Esophagus squamous epithelium (tissue), 5 donors: ENCODE results near the gene SCML1. TPM values are rescaled to one million over a fixed set of nuclear protein-coding genes. Genes with fewer than 3 reads are reported as not detected.

Experiments used
- DNase-seq: peaks from one replicate; lab custom pipeline; 2025; lab: John Stamatoyannopoulos, UW
- H3K27ac ChIP-seq, 4 donors: fragments of 200-600 bp; sonication (generic); one replicate each; pipeline ENCODE4 v1.5.1; 2016 to 2019; ENCODE audit warnings: mild to moderate bottlenecking in 1 of 4
- H3K27me3 ChIP-seq, 4 donors: fragments of 200-600 bp; sonication (generic); 1 replicate in 3 of 4; 2 replicates in 1 of 4; pipeline versions ENCODE4 v1.5.1 to v1.6.0; 2017 to 2021; ENCODE audit warnings: antibody characterized with exemption in 1 of 4
- H3K36me3 ChIP-seq, 3 donors: fragments of 200-600 bp; sonication (generic); one replicate each; pipeline ENCODE4 v1.5.1; 2016 to 2019
- H3K4me1 ChIP-seq, 3 donors: fragments of 200-600 bp; sonication (generic); one replicate each; pipeline ENCODE4 v1.5.1; 2017 to 2019
- H3K4me3 ChIP-seq, 4 donors: fragments of 200-600 bp; sonication (generic); 1 replicate in 3 of 4; 2 replicates in 1 of 4; pipeline ENCODE4 v1.5.1; 2016 to 2019; ENCODE audit warnings: mild to moderate bottlenecking in 2 of 4, moderate library complexity in 1 of 4
- H3K9me3 ChIP-seq, 3 donors: fragments of 200-600 bp; sonication (generic); one replicate each; pipeline ENCODE4 v1.5.1; 2016 to 2019
- POLR2A ChIP-seq, 4 donors: fragments of 450-650 bp; IDR thresholded peaks; one replicate each; pipeline ENCODE4 v1.6.1; 2017; ENCODE audit warnings: antibody characterized with exemption in 4 of 4, mild to moderate bottlenecking in 4 of 4, moderate library complexity in 3 of 4
- WGBS, 2 donors: methylation state at CpG; one replicate each; pipeline ENCODE4 v1.1.5; 2018; 5-methylcytosine and 5-hydroxymethylcytosine counted together
- intact Hi-C: fragments of 100-400 bp; cut with DNase I; formaldehyde crosslinking; loops from one replicate; pipeline ENCODE4 v1.15.0; 2022
- total RNA-seq, 4 donors: library from RNA; depleted of rRNA; stranded (reverse); fragments of >200 nt; gene quantifications; one replicate each; pipeline ENCODE4 v1.1.0, GENCODE V29; 2016
- TF ChIP-seq, protein P1 (sequence below), 6 experiments: fragments of 450-650 bp in 4 of 6; fragments of 200-600 bp in 2 of 6; sonication (generic) in 2 of 6; IDR thresholded peaks; one replicate each; pipeline ENCODE4 v1.5.1; 2016 to 2019; ENCODE audit warnings: antibody characterized with exemption in 6 of 6, mild to moderate bottlenecking in 4 of 6, moderate library complexity in 4 of 6
- donor health status: DM: yes; HTN: yes; CAD: no.

SCML1 gene
- total RNA-seq, 4 donors from 2014 or later, result 2.6 to 11.8 (median 7.5) TPM

DNA sequence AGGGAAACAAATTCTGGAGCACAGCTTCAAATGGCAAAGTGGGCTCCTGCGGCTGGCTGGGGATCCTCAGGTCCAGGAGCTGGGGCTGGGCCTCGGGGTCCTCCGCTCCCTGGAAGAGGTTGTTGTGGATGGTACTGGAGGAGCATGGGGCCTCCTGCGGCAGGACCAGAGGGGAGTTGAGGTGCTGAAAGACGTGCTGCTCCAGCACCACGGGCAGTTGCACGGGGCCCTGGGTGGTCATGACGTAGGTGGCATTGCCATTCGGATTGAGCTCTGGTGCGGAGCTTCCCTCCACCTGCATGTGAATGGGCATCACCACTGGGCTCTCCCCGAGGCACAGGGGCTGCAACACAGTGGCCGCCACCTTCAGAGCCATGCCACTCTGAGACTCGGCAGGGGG, 64.1 kb downstream of the SCML1 start:
- WGBS, 2 donors, result 90% methylated on average over 10 of the region's 13 CpGs; no CpG with 5 or more reads in 1 of the 2 donors

DNA sequence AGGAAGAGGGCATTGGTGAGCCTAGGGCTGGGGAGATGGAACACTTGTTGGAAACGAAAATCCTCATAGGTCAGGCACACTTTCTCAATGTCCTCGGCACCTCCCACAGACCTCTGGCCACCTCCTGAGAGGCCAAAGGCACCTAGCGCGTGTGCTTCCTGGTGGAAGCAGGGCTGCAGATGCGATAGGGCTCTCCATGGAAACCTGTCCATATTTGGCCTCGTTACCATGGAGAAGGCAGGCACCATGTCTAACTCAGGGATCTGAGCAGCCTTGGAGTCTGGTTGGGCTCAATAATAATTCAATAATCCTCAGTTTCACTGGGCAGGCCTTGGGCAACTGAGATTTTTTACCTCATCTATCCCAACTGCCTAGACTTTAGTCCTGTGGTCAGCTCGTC, 65.5 kb downstream of the SCML1 start:
- TF ChIP-seq POLR2A (IDR thresholded peaks at IDR 0.05), result no peak
- TF ChIP-seq, protein P1, sequence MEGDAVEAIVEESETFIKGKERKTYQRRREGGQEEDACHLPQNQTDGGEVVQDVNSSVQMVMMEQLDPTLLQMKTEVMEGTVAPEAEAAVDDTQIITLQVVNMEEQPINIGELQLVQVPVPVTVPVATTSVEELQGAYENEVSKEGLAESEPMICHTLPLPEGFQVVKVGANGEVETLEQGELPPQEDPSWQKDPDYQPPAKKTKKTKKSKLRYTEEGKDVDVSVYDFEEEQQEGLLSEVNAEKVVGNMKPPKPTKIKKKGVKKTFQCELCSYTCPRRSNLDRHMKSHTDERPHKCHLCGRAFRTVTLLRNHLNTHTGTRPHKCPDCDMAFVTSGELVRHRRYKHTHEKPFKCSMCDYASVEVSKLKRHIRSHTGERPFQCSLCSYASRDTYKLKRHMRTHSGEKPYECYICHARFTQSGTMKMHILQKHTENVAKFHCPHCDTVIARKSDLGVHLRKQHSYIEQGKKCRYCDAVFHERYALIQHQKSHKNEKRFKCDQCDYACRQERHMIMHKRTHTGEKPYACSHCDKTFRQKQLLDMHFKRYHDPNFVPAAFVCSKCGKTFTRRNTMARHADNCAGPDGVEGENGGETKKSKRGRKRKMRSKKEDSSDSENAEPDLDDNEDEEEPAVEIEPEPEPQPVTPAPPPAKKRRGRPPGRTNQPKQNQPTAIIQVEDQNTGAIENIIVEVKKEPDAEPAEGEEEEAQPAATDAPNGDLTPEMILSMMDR (IDR thresholded peaks at IDR 0.05), result no peak
- Histone ChIP-seq H3K36me3 (no peaks in the 10 kb centered on the region), H3K4me1 (no peaks in the 10 kb centered on the region), H3K27me3 (no peaks in the 10 kb centered on the region), H3K4me3 (no peak overlapping the region), H3K9me3 (no peaks in the 10 kb centered on the region), H3K27ac (no peak overlapping the region)
- 67% methylated on average over 3 of the region's 7 CpGs; no CpG with 5 or more reads in 1 of the 2 donors for WGBS, 2 donors
- intact Hi-C loops, result no loop called here
- no peak for DNase-seq

More for the DNA sequence above, 64.1 kb downstream of the SCML1 start:
- Histone ChIP-seq H3K27me3 (no peaks in the 10 kb centered on the region), H3K4me1 (no peaks in the 10 kb centered on the region), H3K9me3 (no peaks in the 10 kb centered on the region), H3K36me3 (no peaks in the 10 kb centered on the region), H3K27ac (no peak overlapping the region), H3K4me3 (no peak overlapping the region)
- TF ChIP-seq, protein P1 (IDR thresholded peaks at IDR 0.05), result no peak
- no peak for TF ChIP-seq POLR2A (IDR thresholded peaks at IDR 0.05)
- DNase-seq, result no peak
- intact Hi-C loops, result no loop called here

DNA sequence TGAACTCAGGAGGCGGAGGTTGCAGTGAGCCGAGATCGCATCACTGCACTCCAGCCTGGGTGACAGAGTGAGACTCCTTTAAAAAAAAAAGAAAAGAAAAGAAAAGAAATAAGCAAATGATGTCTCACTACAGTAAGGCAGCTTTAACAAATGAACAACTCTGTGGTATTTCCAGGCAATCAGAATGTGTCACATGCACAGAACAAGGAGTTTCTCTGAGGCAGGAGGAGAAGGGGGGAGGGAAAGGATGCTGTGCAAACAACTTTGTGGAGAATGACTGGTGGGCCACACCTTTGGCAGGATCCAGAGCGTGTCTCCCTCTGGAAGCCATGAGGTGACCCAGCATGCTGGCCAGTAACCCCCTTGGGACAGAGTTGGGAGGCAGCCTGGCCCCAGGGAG, 66.2 kb downstream of the SCML1 start:
- H3K27me3 ChIP-seq, result no peaks in the 10 kb centered on the region
- H3K36me3 ChIP-seq, result no peaks in the 10 kb centered on the region
- WGBS, 2 donors, result 84 to 94% methylated on average over 3 to 4 of the region's 4 CpGs
- no peaks in the 10 kb centered on the region for H3K4me1 ChIP-seq
- intact Hi-C loops, result no loop called here
- H3K4me3 ChIP-seq, result no peak overlapping the region
- TF ChIP-seq, protein P1 (IDR thresholded peaks at IDR 0.05), result no peak
- no peak for TF ChIP-seq POLR2A (IDR thresholded peaks at IDR 0.05)
- no peak for DNase-seq
- no peaks in the 10 kb centered on the region for H3K9me3 ChIP-seq
- no peak overlapping the region for H3K27ac ChIP-seq

Other genes starting within 250 kb of the SCML1 start
- gene RAI2, start 123.8 kb downstream of the SCML1 start, total RNA-seq, result 10 to 100 TPM in 1 of 4 donors, 1 to 10 TPM in 1, under 1 TPM in 2; 0.38 to 17.7 (median 2.5) TPM